ENCODE data around the gene KCTD18.
A peak's percentile ranks its signal among the peaks of the same experiment; 100 is the strongest.

KCTD18 gene

DNA sequence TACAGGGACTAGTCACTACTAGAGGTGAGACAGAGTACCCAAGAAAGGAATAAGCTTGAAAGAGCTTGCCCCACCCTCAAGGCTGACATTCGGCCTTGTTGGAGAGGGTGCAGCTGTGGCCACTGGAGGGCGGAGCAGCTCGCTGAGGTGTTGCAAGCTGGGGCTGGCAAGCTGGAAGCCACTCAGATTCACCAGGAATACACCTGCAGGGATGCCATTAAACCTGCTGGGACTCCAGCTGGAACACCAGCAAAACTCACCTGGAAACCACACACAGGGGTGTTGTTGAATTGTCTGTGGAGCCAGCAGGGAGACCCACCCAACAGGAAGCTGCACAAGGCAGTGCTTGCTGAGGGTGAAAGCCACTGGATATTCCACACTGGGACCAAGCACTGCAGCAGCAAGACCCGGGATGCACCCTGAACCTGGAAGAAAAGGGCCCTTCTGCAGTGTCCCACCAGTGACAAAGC, 26.1 kb downstream of the KCTD18 start:
- DNase-seq: peak; percentile 75

- peak; percentile 85 for DNase-seq
Observed at GRCh38 chr2:200482194-200482593, 27.7 kb downstream of the KCTD18 start.

- DNase-seq: no peak
Observed at GRCh38 chr2:200479692-200480265, 30.1 kb downstream of the KCTD18 start.

- DNase-seq: no peak
Observed at GRCh38 chr2:200477667-200478131, 32.2 kb downstream of the KCTD18 start.

DNA sequence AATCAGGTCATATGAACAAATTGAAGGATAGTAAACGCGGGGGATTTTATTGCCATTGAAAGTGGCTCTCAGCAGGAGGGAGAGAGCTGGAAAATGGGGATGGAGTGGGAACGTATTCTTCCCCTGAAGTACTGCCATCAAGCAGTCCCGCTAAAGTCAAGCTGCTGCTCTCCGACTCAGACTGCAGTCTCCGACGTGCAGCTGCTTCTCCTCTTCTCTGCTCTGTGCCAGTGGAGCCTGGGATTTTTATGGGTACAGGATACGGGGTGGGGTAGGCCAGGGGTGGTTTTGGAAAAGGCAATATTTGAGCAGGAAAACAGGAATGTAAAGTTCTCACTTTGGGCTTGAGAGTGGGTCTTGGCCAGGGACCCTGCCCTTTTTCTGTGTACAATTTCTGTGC, 33.0 kb downstream of the KCTD18 start:
- no peak for DNase-seq

- no peak for DNase-seq
Observed at GRCh38 chr2:200475795-200476194, 34.1 kb downstream of the KCTD18 start.

- DNase-seq: no peak
Observed at GRCh38 chr2:200472853-200473464, 36.9 kb downstream of the KCTD18 start.

DNA sequence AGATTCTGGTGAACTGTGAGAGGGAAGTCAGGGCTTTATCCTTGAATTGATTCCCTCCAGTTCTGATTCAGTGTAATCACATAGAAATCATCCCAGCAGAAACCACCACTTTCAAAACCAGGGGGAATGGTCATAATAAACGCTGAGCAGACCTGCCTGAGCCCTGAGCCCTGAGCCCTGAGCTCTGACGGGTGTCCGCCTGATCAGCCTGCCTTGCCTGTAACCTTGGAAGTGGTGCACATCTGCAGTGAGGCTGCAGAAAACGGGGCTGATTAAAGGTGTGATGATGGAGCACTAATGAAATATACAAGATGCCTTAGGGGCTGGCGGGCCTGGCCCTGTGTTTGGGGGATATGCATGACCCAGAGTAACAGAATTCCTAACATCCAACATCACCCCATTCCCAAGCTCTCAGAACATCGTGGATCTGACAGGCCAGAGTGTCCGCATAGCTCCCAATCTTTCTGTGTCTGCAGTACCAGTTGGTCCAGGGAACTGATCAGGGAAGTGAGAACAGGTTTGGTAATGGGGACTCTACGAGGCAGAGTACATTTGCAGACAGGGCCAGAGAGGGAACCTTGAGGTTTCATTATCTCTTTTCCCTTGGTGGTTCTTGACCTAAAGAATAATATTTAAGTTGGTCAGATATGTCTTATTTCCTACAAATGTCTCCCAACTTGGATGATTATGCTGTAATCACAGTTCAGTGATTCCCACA, 37.8 kb downstream of the KCTD18 start:
- DNase-seq: no peak

DNA sequence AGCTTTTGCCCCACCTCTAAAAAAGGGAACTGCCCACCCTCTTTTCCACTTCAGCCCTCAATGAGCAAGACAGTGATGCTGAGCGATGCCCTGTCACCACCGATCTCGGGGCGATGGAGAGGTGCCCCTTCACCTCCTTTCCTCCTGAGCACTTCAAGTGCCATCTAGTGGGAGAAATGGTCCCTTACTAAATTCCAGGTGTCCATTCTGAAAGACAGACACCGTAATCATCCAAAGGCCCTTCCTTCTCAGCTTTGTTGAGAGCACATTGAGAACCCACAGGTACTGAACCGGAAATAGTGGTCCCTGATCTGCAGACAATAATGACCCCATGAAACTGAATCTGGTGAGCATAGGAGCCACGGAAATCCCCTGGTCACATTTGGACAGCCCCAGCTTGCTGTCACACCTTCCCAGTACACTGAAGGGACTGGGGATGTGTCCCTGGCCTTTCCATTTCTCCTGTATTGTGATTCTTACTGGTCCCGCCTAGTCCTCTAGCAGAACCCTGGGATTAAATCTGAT, 38.5 kb downstream of the KCTD18 start:
- DNase-seq: peak; percentile 69

DNA sequence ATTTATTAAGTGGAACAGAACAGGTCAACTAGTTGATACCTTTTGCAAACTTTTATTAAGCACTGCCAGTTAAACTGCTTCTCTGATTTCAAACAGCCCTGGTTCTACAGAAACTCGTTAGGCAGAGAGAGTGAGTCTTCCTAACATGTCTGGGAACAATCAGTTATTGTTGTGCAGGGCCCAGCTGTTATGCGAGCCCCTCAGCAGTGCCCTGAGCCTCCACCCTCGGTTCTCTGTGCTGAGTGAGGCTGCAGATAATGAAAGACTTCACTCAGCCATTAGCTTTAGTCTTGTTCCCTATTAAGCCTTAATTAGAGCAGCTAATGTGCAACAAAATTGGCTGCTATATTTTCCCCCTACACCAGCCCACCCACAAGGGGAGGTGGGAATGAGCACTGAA, 39.6 kb downstream of the KCTD18 start:
- peak; percentile 14 for DNase-seq

DNA sequence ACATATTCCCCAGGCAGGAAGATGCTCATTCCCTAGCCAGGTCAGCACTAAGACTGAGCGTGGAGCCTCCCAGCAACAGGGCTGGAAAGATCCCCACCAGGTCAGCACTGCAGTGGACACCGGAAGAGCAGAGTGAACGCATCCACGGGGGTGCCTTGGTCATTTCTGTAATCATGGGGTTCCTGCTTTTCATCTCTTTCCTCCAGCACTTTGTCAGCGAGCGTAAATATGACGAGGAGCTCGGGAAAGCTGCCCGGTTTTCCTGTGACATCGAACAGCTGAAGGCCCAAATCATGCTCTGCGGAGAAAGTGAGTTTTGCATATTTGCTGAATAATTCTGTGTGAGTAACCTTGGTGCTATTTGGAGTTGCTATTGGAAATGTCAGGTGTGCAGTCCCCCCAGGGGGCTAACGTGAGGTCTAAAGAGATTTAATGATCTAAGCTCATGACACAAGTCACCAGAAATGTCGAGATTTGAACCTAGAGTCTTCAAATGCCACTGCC, 40.1 kb downstream of the KCTD18 start:
- no peak for DNase-seq

DNA sequence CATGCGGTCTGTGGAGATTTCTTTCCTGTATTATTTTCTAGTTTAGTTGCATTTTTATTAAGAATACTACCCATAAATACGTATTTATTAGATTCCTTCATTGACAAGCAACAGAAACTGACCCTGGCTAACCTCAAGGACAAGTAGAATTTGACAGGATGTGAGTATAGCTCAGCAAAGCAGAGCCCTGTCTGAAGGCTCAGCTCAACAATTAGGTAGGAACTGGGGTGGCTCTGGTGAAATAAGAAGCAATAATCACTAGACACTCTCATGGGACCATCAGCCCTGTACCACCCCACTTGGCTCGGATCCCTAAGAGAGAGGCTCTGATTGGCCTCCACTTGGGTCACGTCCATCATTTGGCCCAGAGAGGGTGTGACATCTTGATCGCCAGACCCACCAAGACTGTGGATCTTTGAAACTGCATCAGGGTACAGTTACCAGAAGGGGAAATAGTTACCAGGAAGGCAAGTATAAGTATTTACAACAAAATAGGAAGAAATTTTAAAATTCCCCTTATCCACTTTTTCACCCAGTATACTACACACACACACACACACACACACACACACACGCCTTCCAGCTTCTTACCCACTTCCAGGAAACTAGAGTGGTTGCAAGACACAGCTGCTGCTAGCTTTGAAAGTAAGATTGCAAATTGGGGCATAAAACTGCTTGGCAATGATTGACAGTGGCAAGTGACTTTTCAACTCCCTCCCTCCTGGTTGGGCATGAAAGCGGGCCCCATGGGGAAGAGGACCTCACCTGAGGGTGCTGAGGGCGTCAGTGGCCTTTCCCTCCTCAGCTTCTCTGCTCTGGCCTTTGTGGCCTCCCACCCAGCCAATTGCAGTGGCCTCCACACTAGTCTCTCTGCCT, 41.8 kb downstream of the KCTD18 start:
- no peak for DNase-seq

DNA sequence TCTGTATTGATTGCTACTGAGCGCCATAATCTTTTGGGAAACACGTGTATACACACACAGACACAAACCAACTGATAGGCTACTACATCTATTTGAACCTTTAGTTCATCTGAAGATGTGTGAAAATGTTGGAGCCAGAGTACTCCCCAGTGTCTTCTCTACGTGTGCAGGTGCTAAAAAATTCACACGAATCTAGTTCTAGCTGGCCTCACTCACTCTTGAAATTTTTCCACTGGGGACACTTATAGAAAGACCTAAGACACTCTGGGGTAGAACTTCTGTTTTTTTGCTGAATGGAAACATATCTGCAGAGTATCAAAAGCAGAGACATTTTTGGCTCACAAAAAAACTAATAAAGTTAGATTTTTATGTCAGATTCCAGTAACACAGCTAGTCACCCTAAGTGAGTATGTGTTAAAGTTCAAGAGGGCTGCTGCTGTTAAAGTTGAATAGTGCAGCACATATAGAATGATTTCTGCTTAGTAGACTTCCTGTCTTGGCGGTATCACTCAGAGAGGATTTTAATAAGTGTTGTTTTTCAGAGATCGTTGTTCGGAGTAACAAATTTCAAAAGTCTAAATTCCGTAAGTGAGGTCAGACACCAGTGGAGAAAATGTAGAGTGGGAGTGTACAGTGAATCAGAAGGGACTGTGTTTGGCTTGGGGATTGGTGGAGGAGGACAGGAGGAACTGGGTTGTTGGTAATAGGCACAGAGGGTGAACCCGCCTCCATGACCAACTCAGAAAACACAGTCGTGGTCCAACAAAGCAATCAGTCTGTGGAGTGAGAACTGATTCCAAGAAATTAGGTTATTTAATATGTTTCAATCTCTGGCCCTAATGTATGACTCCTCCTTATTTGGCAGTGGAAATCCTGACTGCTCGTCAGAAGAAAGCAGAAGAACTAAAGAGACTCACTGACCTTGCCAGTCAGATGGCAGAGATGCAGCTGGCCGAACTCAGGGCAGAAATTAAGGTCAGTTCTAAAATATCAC, 43.1 kb downstream of the KCTD18 start:
- DNase-seq: no peak

DNA sequence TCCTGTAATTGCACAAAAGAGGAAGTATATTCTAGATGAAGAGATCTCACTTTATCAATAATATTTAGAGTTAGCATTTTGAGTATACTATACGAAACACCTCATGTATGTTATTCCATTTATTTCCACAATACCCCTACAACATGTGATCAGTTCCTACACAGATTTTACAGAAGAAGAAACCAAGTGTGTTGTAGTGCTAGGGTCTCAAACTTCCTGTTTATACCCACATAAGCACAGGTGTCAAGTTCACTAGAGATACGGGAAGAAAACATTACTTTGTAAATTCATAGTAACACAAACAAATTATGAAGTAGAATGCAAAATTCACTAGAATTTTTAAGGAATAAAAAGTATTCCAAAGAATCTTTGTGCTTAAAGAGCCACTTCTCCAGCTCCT, 46.4 kb downstream of the KCTD18 start:
- DNase-seq: no peak

DNA sequence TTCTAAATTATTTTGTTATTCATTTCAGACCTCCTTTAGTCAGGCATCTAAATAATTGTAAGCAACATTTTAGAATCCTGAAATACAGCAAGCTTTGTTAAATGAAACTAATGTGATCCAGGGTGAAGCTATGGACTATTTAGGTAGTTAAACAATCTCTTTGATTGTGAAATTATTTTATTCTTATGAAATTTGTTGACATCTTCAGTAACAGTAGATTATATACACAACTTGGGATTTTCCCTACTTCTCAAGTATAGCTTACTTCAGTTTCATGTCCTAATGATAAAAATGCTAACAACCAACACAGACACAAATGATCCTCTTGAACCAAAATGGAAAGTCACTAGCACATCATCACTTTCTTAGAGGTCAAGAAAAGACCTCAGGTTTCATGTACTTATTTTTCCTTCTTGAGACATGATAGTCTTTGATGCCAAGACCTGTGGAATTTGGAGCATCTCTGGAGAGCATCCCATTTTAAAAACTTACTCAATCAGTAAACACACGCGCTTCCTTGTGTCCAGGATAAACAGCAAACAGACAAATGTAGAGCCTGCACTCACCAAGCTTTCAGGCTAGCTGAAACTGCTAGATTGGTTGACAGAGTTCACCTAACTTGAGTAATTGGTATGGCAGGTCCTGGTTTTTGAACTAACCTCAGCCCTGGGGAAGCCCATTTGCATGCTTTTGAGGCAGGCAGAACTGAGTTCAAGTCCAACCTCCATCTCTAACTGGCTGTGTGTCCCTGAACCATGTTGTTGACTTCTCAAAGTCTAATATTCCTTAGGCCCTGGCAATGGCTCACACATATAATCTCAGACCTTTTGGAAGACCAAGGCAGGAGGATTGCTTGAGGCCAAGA, 47.8 kb downstream of the KCTD18 start:
- no peak for DNase-seq

GRCh38 chr2:200459101-200459500, 50.8 kb downstream of the KCTD18 start:
- DNase-seq: no peak

GRCh38 chr2:200456567-200456966, 53.3 kb downstream of the KCTD18 start:
- DNase-seq: no peak

GRCh38 chr2:200455958-200456421, 53.9 kb downstream of the KCTD18 start:
- DNase-seq: peak; percentile 34

DNA sequence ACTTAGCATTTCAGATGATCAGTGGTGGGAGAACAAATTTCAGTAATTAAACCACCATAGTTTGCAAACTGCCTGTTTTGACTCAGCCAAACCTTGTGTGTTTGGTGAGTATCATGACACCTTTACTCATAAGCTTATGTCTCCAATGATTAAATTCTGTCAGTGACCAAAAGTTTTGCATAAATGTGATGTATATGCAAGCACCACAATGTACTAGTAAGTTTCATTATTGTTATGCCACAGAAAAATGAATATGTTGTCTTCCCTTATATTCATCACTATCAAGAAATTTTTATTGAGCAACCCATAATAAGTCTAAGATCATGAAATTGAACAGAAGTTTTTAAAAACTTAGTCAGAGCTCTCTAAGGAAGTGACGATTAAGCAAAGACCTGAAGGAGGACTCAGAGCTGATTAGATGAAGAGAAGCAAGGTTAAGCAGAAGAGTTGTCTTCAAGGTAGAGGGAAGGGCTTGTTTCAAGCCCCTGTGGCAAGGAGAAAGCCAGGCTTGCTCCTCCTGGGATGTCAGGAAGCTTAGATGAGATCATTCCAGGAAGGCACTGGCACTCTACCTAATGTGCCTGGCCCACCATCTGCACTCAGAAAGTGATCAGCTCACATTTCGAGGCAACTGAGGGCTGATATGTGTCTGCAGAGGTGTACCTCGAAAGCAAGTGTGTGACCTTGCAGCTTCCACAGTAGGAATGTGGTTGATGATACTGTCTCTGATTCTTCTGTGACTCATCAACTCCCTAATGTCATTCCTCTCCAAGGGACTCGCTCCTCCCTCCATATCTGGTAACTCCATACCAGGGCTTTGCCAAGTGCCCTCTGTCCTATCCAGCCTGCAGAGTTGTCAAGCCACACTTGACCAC, 54.7 kb downstream of the KCTD18 start:
- DNase-seq: no peak
